ENCODE data around the gene FBXO33. TPM values are rescaled to one million over a fixed set of nuclear protein-coding genes. Genes with fewer than 3 reads are reported as not detected.

FBXO33 gene
- total and polyA plus RNA-seq, 2 of the 8 experiments (the other 6 are each of a cell fraction or from before 2014, with no cell fraction given): 4.7 to 11.5 TPM

- H3K18ac ChIP-seq (ENCODE audit: extremely low read depth, low read length): no peak overlapping the region
- no peaks in the 10 kb centered on the region for H3K27me3 ChIP-seq (replicated peaks in 1 of 4; ENCODE audit: control insufficient read depth in 3 of 4, extremely low read depth in 1 of 4, insufficient read depth in 3 of 4, low read length in 3 of 4)
- no peak overlapping the region for H2BK15ac ChIP-seq (ENCODE audit: low read length)
- H3K4me1 ChIP-seq (replicated peaks in 1 of 4; ENCODE audit: control insufficient read depth in 3 of 4, insufficient read depth in 4 of 4, low read length in 3 of 4): peaks cover 8 to 10% (median 9%) of the 10 kb centered on the region in 4 experiments
- H3K9ac ChIP-seq (replicated peaks in 1 of 4; ENCODE audit: extremely low read depth in 1 of 4, low read depth in 3 of 4, low read length in 3 of 4): no peak overlapping the region
- H2AFZ ChIP-seq (ENCODE audit: low read length): no peak overlapping the region
- no peak overlapping the region for H2AK5ac ChIP-seq (ENCODE audit: low read depth, low read length)
- H4K8ac ChIP-seq (ENCODE audit: extremely low read depth, insufficient read depth, low read length): no peak overlapping the region
- H3K56ac ChIP-seq (replicated peaks; ENCODE audit: insufficient read length, low read depth, low read length): no peak overlapping the region
- no peak overlapping the region for H3K14ac ChIP-seq (ENCODE audit: insufficient read length)
- no peak overlapping the region for H2BK12ac ChIP-seq (ENCODE audit: low read depth, low read length)
- no peak for TF ChIP-seq E2F6 (IDR thresholded peaks at IDR 0.05)
- TF ChIP-seq USF2 (IDR thresholded peaks at IDR 0.05; ENCODE audit: low read length): no peak
- no peak for TF ChIP-seq TEAD4 (IDR thresholded peaks at IDR 0.05; ENCODE audit: low read depth, low read length)
- no peak for TF ChIP-seq SP1 (IDR thresholded peaks at IDR 0.05; ENCODE audit: low read depth, low read length)
- TF ChIP-seq JUND (IDR thresholded peaks at IDR 0.05; ENCODE audit: low read length): no peak
- no peak for TF ChIP-seq CTBP2 (IDR thresholded peaks at IDR 0.05; ENCODE audit: borderline replicate concordance, insufficient read depth, insufficient read length, low read length)
- no peak for TF ChIP-seq RFX5 (IDR thresholded peaks at IDR 0.05; ENCODE audit: borderline replicate concordance, low read depth, low read length)
- TF ChIP-seq BACH1 (IDR thresholded peaks at IDR 0.05; ENCODE audit: low read length): no peak
- TF ChIP-seq HDAC6 (IDR thresholded peaks at IDR 0.05; ENCODE audit: low read depth, low read length): no peak
- no peak for TF ChIP-seq RAD21 (IDR thresholded peaks at IDR 0.05 in 1 of 2, conservative IDR thresholded peaks at IDR 0.05 in 1 of 2; ENCODE audit: low read depth in 2 of 2, low read length in 2 of 2)
- no peak for TF ChIP-seq GTF2F1 (IDR thresholded peaks at IDR 0.05; ENCODE audit: borderline replicate concordance, low read depth, low read length)
- no peak for TF ChIP-seq SUZ12 (IDR thresholded peaks at IDR 0.05; ENCODE audit: low read length)
- DNase-seq (ENCODE audit: low read depth in 1 of 2, low spot score in 2 of 2): no peak
- no peak overlapping the region for H3K4ac ChIP-seq (replicated peaks; ENCODE audit: insufficient read length, low read depth, low read length)
- no peak overlapping the region for H4K5ac ChIP-seq (ENCODE audit: insufficient read length, low read depth, low read length)
- H2BK5ac ChIP-seq (ENCODE audit: low read depth, low read length): no peak overlapping the region
- CTCF ChIA-PET (ENCODE audit: partially characterized antibody): interaction anchor here (0.6 kb wide), 2 partner anchors 133 to 330 kb away, joined by 3 to 4 read pairs; no protein-coding TSS in a partner anchor
- peaks cover 0 to under 1% of the 10 kb centered on the region in 2 experiments; a peak in 1 of 4 replicates for H3K9me3 ChIP-seq (ENCODE audit: insufficient read depth in 2 of 2, low read depth in 1 of 2, low read length in 1 of 2)
- WGBS, 2 experiments (ENCODE audit: extremely low coverage in 1 of 2, insufficient coverage in 1 of 2, insufficient read length in 1 of 2, insufficient replicate concordance in 2 of 2, low coverage in 1 of 2, low lambda C conversion rate in 2 of 2, missing lambda C conversion rate in 1 of 2): 91% methylated on average over 1 of the region's 1 CpG; no CpG with 5 or more reads in 1 of the 2 experiments
- no peaks in the 10 kb centered on the region for H3K23me2 ChIP-seq (ENCODE audit: low read depth, low read length)
- H3K36me3 ChIP-seq (ENCODE audit: control insufficient read depth in 2 of 4, insufficient read depth in 4 of 4, low read length in 3 of 4): 0 out of 8 replicates have a peak, but pooled peaks cover 0 to under 1% (median 0%) of the 10 kb centered on the region in 4 experiments
- no peaks in the 10 kb centered on the region for H4K20me1 ChIP-seq (replicated peaks in 1 of 2; ENCODE audit: control insufficient read depth in 1 of 2, insufficient read depth in 2 of 2, low read length in 2 of 2)
- no peak overlapping the region for H3K4me2 ChIP-seq (ENCODE audit: insufficient read depth in 1 of 2, low read depth in 2 of 2, low read length in 2 of 2)
- no peak overlapping the region for H2BK20ac ChIP-seq (ENCODE audit: low read length)
- no peak overlapping the region for H3K23ac ChIP-seq (ENCODE audit: insufficient read length)
- H3K79me1 ChIP-seq (ENCODE audit: low read depth, low read length): no peaks in the 10 kb centered on the region
- no peak overlapping the region for H3K27ac ChIP-seq (ENCODE audit: low read depth, low read length)
- no peak overlapping the region for H3K4me3 ChIP-seq (ENCODE audit: extremely low read depth in 1 of 4, insufficient read depth in 2 of 4, low read depth in 3 of 4, low read length in 4 of 4)
- no peak for FAIRE-seq
- H4K91ac ChIP-seq (replicated peaks; ENCODE audit: insufficient read length, low read length): no peak overlapping the region
- H2BK120ac ChIP-seq (replicated peaks; ENCODE audit: low read depth, low read length): no peak overlapping the region
- no peaks in the 10 kb centered on the region for H3K79me2 ChIP-seq (ENCODE audit: control insufficient read depth in 1 of 2, insufficient read depth in 2 of 2, low read length in 2 of 2)
- POLR2A ChIA-PET (ENCODE audit: partially characterized antibody): no interaction called here
Observed at GRCh38 chr14:39364509-39364908, 67.7 kb downstream of the FBXO33 start.

Data from H1 (cell line).